OCI-LY7 (cell line): ENCODE data around the gene POU6F2. TPM values are rescaled to one million over a fixed set of nuclear protein-coding genes. Genes with fewer than 3 reads are reported as not detected.

ENCODE experiments used
- BruUV-seq: library from RNA; stranded (reverse); fragments of 400-500 nt; replicated peaks from 2 replicates; lab custom pipeline; 2021; lab: Mats Ljungman, UMichigan
- CTCF ChIA-PET: fragments of 300-600 bp; sonication (Branson Sonifier 250); formaldehyde crosslinking; loops from one replicate; lab custom pipeline; 2022; ENCODE audit warnings: antibody characterized with exemption; ENCODE audit not compliant: unreplicated experiment; lab: Charles Lee
- POLR2A ChIA-PET: fragments of 300-600 bp; sonication (Branson Sonifier 250); formaldehyde crosslinking; loops from one replicate; lab custom pipeline; 2022; ENCODE audit warnings: antibody characterized with exemption; lab: Charles Lee
- DNase-seq: peaks from one replicate; pipeline ENCODE4 v3.0.0-alpha.2; 2015; ENCODE audit warnings: low spot score
- H2AFZ ChIP-seq: fragments of 200-600 bp; sonication (generic), shearing (Covaris generic); 2 replicates; pipeline ENCODE4 v1.6.1; 2014; ENCODE audit warnings: mild to moderate bottlenecking, antibody characterized with exemption, low read length, moderate library complexity
- H3K27ac ChIP-seq: fragments of 200-600 bp; sonication (generic); 2 replicates; pipeline ENCODE4 v1.5.1; 2014; ENCODE audit warnings: mixed run types, low read depth, mild to moderate bottlenecking, moderate library complexity, low read length, inconsistent platforms; ENCODE audit not compliant: poor library complexity, severe bottlenecking
- H3K36me3 ChIP-seq: fragments of 200-600 bp; sonication (generic); 2 replicates; pipeline ENCODE4 v1.6.1; 2014; ENCODE audit warnings: mild to moderate bottlenecking, antibody characterized with exemption, low read length, moderate library complexity, mixed read lengths; ENCODE audit not compliant: insufficient read depth
- H3K4me1 ChIP-seq: fragments of 200-600 bp; sonication (generic); 2 replicates; pipeline ENCODE4 v1.5.1; 2014; ENCODE audit warnings: mild to moderate bottlenecking, low read length; ENCODE audit not compliant: insufficient read depth, poor library complexity, severe bottlenecking
- H3K4me2 ChIP-seq: fragments of 200-600 bp; sonication (generic); 2 replicates; pipeline ENCODE4 v1.6.1; 2014; ENCODE audit warnings: mild to moderate bottlenecking, low read length
- H3K4me3 ChIP-seq: fragments of 200-600 bp; sonication (generic); 2 replicates; pipeline ENCODE4 v1.5.1; 2014; ENCODE audit warnings: mild to moderate bottlenecking, low read depth, low read length; ENCODE audit not compliant: poor library complexity, severe bottlenecking
- H3K79me2 ChIP-seq: fragments of 200-600 bp; sonication (generic); 2 replicates; pipeline ENCODE4 v1.6.1; 2016; ENCODE audit warnings: low read depth, mild to moderate bottlenecking, low read length, moderate library complexity, mixed read lengths; ENCODE audit not compliant: insufficient read depth
- H3K9me2 ChIP-seq: fragments of 200-600 bp; sonication (generic); 2 replicates; pipeline ENCODE4 v1.6.1; 2016; ENCODE audit warnings: mild to moderate bottlenecking, low read length, mixed read lengths; ENCODE audit not compliant: insufficient read depth
- H3K9me3 ChIP-seq: fragments of 200-600 bp; sonication (generic); 2 replicates; pipeline ENCODE4 v1.6.1; 2014; ENCODE audit warnings: mild to moderate bottlenecking, mixed run types, low read length, mixed read lengths
- H4K20me1 ChIP-seq: fragments of 200-600 bp; sonication (generic); 2 replicates; pipeline ENCODE4 v1.6.1; 2014; ENCODE audit warnings: mild to moderate bottlenecking, antibody characterized with exemption, low read length, moderate library complexity, mixed read lengths; ENCODE audit not compliant: insufficient read depth
- EZH2phosphoT487 ChIP-seq: fragments of 200-600 bp; sonication (generic); IDR thresholded peaks from 2 replicates; pipeline ENCODE4 v1.6.1; 2018; ENCODE audit warnings: low read depth, borderline replicate concordance, mild to moderate bottlenecking, mixed run types, antibody characterized with exemption, low read length, moderate library complexity, mixed read lengths
- intact Hi-C: fragments of 100-400 bp; cut with micrococcal nuclease; formaldehyde crosslinking; loops from one replicate; pipeline ENCODE4 v1.10.0; 2022; ENCODE audit not compliant: unreplicated experiment
- total RNA-seq, 2 experiments: library from RNA; depleted of rRNA in 1 of 2; stranded (reverse); fragments of >200 nt in 1 of 2; shearing (Covaris generic) in 1 of 2; gene quantifications; 2 replicates each; pipeline ENCODE4 v1.2.3, GENCODE V29; 2014 to 2022
- TF ChIP-seq, protein P1 (sequence below): fragments of 200-600 bp; sonication (generic); conservative IDR thresholded peaks from 2 replicates; pipeline ENCODE4 v1.5.1; 2014; ENCODE audit warnings: mild to moderate bottlenecking, antibody characterized with exemption, low read length, moderate library complexity, mixed read lengths

The POU6F2 gene
- total RNA-seq, 2 experiments from 2014 or later: 0.40 TPM; not detected in 1

GRCh38 chr7:39272691-39273090, 295.0 kb downstream of the POU6F2 start:
- Histone ChIP-seq H3K4me2 (no peak overlapping the region), H3K4me1 (no peaks in the 10 kb centered on the region), H3K9me3 (no peaks in the 10 kb centered on the region), H3K79me2 (no peaks in the 10 kb centered on the region), H3K9me2 (no peaks in the 10 kb centered on the region), H3K36me3 (no peaks in the 10 kb centered on the region), H2AFZ (no peak overlapping the region), H4K20me1 (no peaks in the 10 kb centered on the region), H3K4me3 (no peak overlapping the region), H3K27ac (no peak overlapping the region)
- no TSS peak for BruUV-seq
- intact Hi-C loops: no loop called here
- CTCF ChIA-PET: no interaction called here
- TF ChIP-seq EZH2phosphoT487: no peak
- TF ChIP-seq, protein P1, sequence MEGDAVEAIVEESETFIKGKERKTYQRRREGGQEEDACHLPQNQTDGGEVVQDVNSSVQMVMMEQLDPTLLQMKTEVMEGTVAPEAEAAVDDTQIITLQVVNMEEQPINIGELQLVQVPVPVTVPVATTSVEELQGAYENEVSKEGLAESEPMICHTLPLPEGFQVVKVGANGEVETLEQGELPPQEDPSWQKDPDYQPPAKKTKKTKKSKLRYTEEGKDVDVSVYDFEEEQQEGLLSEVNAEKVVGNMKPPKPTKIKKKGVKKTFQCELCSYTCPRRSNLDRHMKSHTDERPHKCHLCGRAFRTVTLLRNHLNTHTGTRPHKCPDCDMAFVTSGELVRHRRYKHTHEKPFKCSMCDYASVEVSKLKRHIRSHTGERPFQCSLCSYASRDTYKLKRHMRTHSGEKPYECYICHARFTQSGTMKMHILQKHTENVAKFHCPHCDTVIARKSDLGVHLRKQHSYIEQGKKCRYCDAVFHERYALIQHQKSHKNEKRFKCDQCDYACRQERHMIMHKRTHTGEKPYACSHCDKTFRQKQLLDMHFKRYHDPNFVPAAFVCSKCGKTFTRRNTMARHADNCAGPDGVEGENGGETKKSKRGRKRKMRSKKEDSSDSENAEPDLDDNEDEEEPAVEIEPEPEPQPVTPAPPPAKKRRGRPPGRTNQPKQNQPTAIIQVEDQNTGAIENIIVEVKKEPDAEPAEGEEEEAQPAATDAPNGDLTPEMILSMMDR: no peak
- DNase-seq: no peak
- POLR2A ChIA-PET: interaction anchor here (0.9 kb wide), 1 partner anchor 406 kb away, joined by 4 read pairs; no protein-coding TSS in a partner anchor

DNA sequence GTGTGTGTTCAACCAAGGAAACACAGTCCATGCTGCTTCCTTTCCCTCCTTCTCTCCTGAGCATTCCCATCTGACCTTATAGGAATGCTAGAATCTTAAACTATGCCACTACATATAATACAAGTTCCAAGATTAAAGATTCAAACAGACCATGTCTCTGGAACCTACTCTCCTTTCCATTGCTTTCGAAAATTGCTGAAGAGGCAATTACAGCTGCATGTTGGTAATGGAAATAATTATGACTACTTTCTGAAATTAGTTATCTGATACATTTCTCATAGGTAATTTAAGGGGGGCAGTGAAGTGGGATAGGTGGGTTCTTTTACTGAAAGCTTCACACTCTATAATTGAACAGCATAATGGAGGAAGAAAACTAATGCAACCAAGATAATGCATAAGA, 302.6 kb downstream of the POU6F2 start:
- H2AFZ ChIP-seq: no peak overlapping the region
- no peaks in the 10 kb centered on the region for H3K36me3 ChIP-seq
- intact Hi-C loops: no loop called here
- H3K4me1 ChIP-seq: no peaks in the 10 kb centered on the region
- ChIA-PET CTCF (no interaction called here), POLR2A (no interaction called here)
- no peaks in the 10 kb centered on the region for H3K9me2 ChIP-seq
- no peaks in the 10 kb centered on the region for H4K20me1 ChIP-seq
- H3K4me3 ChIP-seq: no peak overlapping the region
- H3K4me2 ChIP-seq: no peak overlapping the region
- H3K9me3 ChIP-seq: no peaks in the 10 kb centered on the region
- no peak for DNase-seq
- H3K27ac ChIP-seq: no peak overlapping the region
- H3K79me2 ChIP-seq: no peaks in the 10 kb centered on the region
- BruUV-seq: no TSS peak
- TF ChIP-seq, protein P1: no peak
- no peak for TF ChIP-seq EZH2phosphoT487

GRCh38 chr7:39285256-39285655, 307.5 kb downstream of the POU6F2 start:
- Histone ChIP-seq H3K4me1 (no peaks in the 10 kb centered on the region), H3K9me2 (no peaks in the 10 kb centered on the region), H2AFZ (no peak overlapping the region), H3K4me3 (no peak overlapping the region), H3K9me3 (no peaks in the 10 kb centered on the region), H3K79me2 (no peaks in the 10 kb centered on the region), H3K36me3 (no peaks in the 10 kb centered on the region), H3K4me2 (no peak overlapping the region), H3K27ac (no peak overlapping the region), H4K20me1 (no peaks in the 10 kb centered on the region)
- BruUV-seq: no TSS peak
- DNase-seq: no peak
- ChIA-PET CTCF (no interaction called here), POLR2A (no interaction called here)
- intact Hi-C loops: no loop called here
- no peak for TF ChIP-seq EZH2phosphoT487
- TF ChIP-seq, protein P1: no peak
